GM13977 (cell line): ENCODE measurements around the gene MAP3K12.
"Not testable (repeated sequence)": the region's sequence is repeated elsewhere in the genome, so short reads cannot be mapped to it uniquely, and the experiment has no call there.

Experiments
- DNase-seq: peaks from one replicate; pipeline ENCODE4 v3.0.0; 2012; ENCODE audit warnings: low spot score
- CTCF ChIP-seq: IDR thresholded peaks from 2 replicates; pipeline ENCODE4 v1.5.1; 2012; ENCODE audit warnings: mild to moderate bottlenecking, control low read depth; ENCODE audit not compliant: insufficient read depth; ENCODE audit errors: extremely low read depth, missing control alignments
- in situ Hi-C: fragments of 300-500 bp; cut with MboI; formaldehyde crosslinking; loops from one replicate; pipeline ENCODE4 v1.12.0; 2022; ENCODE audit warnings: low sequenced_read_pairs, low pct_unique_long_range_greater_than_20kb, mixed read lengths, inconsistent platforms; ENCODE audit not compliant: unreplicated experiment

Gene MAP3K12

GRCh38 chr12:53456654-53457366 is 42.4 kb downstream of the MAP3K12 start:
- in situ Hi-C loops, result no loop called here
- no peak for DNase-seq
- no peak for TF ChIP-seq CTCF

DNA sequence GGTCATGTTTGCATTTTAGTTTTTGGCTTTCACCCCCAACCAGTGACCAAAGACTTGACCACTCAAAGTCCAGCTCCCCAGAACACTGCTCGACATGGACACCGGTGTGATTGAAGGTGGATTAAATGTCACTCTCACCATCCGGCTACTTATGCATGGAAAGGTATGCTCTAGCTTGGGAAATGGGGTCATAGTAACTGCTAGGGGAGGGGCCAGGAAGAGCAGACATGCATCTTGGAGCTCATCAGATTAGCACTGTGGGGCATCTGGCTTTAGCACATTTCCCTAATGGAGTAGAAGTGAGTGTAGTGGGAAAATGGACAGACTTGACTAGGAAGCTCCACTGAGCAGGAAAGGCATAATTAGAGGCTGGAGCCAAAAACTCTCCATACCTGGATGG is 44.6 kb downstream of the MAP3K12 start:
- DNase-seq, result no peak
- in situ Hi-C loops, result no loop called here
- TF ChIP-seq CTCF, result no peak

DNA sequence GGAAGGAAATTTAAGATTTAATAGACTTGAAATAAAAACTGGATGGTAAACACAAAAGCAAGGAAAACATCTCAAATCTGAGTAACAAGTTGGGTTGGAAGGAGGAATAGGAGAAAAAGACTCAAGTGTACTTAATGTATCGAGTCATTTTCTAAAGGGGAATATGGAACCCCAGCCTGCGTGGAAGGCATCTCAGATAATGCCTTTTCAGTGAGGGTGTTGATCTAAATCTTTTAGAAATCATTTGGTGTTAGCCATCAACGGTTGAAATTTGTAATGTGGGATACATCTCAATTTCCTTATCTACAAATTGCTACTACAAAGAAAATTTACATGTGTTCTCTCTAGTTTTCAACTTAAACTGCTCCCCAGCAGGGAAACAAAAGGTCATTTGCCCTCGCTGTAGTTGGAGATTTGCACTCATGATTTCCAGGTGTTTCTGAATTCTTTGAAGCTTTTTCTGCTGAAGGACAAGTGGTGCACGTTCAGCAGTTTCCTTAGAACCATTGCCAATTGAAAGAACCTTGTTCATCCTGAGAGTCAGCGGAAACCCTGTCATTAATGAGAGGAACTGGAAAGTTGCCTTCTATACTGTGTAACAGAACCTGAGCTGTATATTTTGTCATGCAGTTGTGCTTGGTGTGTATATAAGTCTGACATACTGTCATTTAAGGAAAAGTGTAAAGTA is 45.2 kb downstream of the MAP3K12 start:
- in situ Hi-C loops, result no loop called here
- no peak for DNase-seq
- TF ChIP-seq CTCF, result no peak

DNA sequence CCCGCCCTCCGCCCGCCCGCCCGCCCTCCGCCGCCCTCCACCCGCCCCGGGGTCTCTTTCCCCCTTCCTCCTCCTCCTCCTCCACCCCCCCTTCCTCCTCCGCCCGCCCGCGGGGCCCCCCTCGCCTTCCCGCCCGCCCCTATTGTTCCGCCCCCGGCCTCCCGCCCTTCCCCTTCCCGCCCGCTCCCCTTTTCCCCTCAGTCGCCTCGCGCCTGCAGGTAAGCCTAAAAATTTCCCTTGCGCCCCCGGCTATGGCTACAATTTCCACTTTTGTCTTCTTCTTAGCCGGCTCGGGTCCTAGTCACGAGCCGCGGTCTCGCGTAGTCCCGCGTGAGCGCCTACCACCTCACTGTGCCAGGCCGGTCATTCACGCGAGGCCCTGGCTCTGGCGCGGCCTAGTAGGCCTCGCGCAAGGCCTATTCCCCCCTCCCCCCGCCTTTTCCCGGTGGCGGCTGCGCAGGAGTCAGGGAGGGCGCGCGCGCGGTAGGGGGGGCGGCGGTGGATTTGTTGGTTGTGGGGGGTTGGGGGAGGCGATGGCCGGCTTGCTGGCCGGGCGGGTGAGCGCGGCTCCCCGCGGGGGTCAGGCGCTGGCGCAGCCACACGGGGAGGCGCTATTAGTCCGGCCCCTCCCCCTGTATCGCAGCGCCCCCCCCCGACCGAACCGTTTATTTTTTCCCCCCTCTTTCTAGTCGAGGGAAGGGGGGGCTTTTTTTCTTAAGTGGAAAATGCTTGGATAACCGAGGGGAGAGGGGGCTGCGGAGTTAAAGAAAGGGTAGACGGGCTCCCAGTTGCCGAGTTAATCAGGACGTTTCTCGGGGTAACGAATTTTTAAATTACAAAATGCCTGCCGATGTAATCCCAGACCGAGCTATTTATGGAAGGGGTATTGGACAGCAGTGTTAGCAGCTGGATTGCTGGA is 46.8 kb downstream of the MAP3K12 start:
- peak; percentile 42 for TF ChIP-seq CTCF
- in situ Hi-C loops, result no loop called here
- DNase-seq, result peak; percentile 87

- in situ Hi-C loops, result no loop called here
- DNase-seq, result peak; percentile 97
- peak; percentile 85 for TF ChIP-seq CTCF
Observed at GRCh38 chr12:53451661-53452158, 47.5 kb downstream of the MAP3K12 start, which contains the start of gene PCBP2. Gene PCBP2 (plus strand): TSS chr12:53452102. CDS start chr12:53454801, 2,699 bp downstream.

- TF ChIP-seq CTCF, result no peak
- in situ Hi-C loops, result no loop called here
- DNase-seq, result no peak
Observed at GRCh38 chr12:53450936-53451335, 48.3 kb downstream of the MAP3K12 start.

DNA sequence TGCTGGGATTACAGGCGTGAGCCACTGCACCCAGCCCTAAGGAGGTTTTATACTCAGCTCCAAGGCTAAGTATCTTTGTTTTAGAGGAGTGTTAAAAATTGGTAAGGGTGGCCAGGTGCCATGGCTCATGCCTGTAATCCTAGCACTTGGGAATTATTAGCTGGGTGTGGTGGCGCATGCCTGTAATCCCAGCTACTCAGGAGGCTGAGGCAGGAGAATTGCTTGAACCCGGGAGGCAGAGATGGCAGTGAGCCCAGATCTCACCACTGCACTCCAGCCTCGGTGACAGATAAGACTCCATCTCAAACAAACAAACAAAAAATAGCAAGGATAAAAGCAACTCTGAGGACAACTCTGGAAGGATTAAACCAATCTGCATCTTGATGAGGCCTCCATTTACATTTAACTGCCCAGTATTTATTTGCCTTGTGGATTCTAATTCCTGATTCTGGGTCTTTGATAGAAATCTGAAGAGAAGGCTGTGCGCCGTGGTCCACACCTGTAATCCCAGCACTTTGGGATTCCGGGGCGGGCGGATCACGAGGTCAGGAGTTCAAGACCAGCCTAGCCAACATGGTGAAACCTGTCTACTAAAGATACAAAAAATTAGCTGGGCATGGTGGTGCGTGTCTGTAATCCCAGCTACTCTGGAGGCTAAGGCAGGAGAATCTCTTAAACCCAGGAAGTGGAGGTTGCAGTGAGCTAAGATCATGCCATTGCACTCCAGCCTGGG is 54.5 kb downstream of the MAP3K12 start:
- in situ Hi-C loops, DNase-seq: not testable (repeated sequence)
